Kidney tubule cell (primary cell): ENCODE results near the gene OTOA.
A peak's percentile ranks its signal among the peaks of the same experiment; 100 is the strongest.
"Not testable (repeated sequence)": the region's sequence is repeated elsewhere in the genome, so short reads cannot be mapped to it uniquely, and the experiment has no call there.

Source experiments
- DNase-seq: peaks from one replicate; pipeline ENCODE4 v3.0.0-alpha.2; 2018; ENCODE audit warnings: low spot score

The OTOA gene

GRCh38 chr16:21663889-21664647, at the start of gene OTOA:
Gene OTOA, plus strand, starts transcription at chr16:21663968. Its CDS starts 14,547 bp downstream, at chr16:21678515.
- DNase-seq = no peak

GRCh38 chr16:21614896-21615295, 48.9 kb upstream of the OTOA start:
- no peak for DNase-seq

- DNase-seq = no peak
These were observed 46.2 kb upstream of the OTOA start for GRCh38 chr16:21617607-21618006.

- DNase-seq = no peak
These were observed 45.5 kb upstream of the OTOA start for GRCh38 chr16:21618281-21618680.

GRCh38 chr16:21619765-21620425, 43.9 kb upstream of the OTOA start:
- DNase-seq = no peak

GRCh38 chr16:21620592-21620991, 43.2 kb upstream of the OTOA start:
- DNase-seq = no peak

GRCh38 chr16:21622545-21622944, 41.2 kb upstream of the OTOA start:
- no peak for DNase-seq

- DNase-seq = peak; percentile 66
These were observed 38.7 kb upstream of the OTOA start for GRCh38 chr16:21625026-21625425.

GRCh38 chr16:21626659-21627277, 37.0 kb upstream of the OTOA start:
- DNase-seq = peak; percentile 90

- peak; percentile 60 for DNase-seq
These were observed 35.5 kb upstream of the OTOA start for GRCh38 chr16:21628121-21628726.

GRCh38 chr16:21628772-21629171, 35.0 kb upstream of the OTOA start:
- peak; percentile 50 for DNase-seq

GRCh38 chr16:21629616-21630539, 33.9 kb upstream of the OTOA start:
- DNase-seq = not testable (repeated sequence)

GRCh38 chr16:21630866-21631265, 32.9 kb upstream of the OTOA start:
- DNase-seq = not testable (repeated sequence)

GRCh38 chr16:21631376-21631775, 32.4 kb upstream of the OTOA start:
- DNase-seq = not testable (repeated sequence)

- not testable (repeated sequence) for DNase-seq
These were observed 31.7 kb upstream of the OTOA start for GRCh38 chr16:21631951-21632575.

- DNase-seq = peak; percentile 45
These were observed 29.6 kb upstream of the OTOA start for GRCh38 chr16:21634216-21634615.

GRCh38 chr16:21635694-21636093, 28.1 kb upstream of the OTOA start:
- DNase-seq = not testable (repeated sequence)

- DNase-seq = no peak
These were observed 26.5 kb upstream of the OTOA start for GRCh38 chr16:21637032-21637968.

GRCh38 chr16:21638573-21638975, 25.2 kb upstream of the OTOA start:
- DNase-seq = peak; percentile 26

- DNase-seq = no peak
These were observed 24.3 kb upstream of the OTOA start for GRCh38 chr16:21639493-21639892.
